K562 (cell line): Measurements from ENCODE around the gene HDAC9. TPM values are rescaled to one million over a fixed set of nuclear protein-coding genes. Genes with fewer than 3 reads are reported as not detected.

Source experiments
- ATAC-seq: fragments of 200-7000 bp; cut with Tn5 transposase; 3 replicates; pipeline ENCODE4 v1.9.1; 2020; ENCODE audit warnings: moderate library complexity
- BruUV-seq: library from RNA; stranded (reverse); fragments of 400-500 nt; replicated peaks from 2 replicates; lab custom pipeline; 2021; lab: Mats Ljungman, UMichigan
- CTCF ChIA-PET: fragments of 300-600 bp; formaldehyde crosslinking; extraction: SDS; loops from one replicate; lab custom pipeline; 2021; ENCODE audit warnings: low intra/inter-chr PET ratio; lab: Yijun Ruan, JAX
- POLR2A ChIA-PET: fragments of 300-600, 350-650 bp; sonication (Branson Sonifier 250); formaldehyde crosslinking; extraction: SDS; loops from one replicate; lab custom pipeline; 2021; ENCODE audit warnings: antibody characterized with exemption, inconsistent platforms; lab: Yijun Ruan, JAX
- DNase-seq, 4 experiments: peaks; one replicate each; pipeline versions ENCODE4 v3.0.0 to v3.0.0-alpha.2; 2011 to 2018; ENCODE audit warnings: low spot score in 3 of 4, mixed read lengths in 3 of 4; ENCODE audit errors: extremely low read depth in 1 of 4
- FAIRE-seq: peaks from 2 replicates; lab custom pipeline; 2011; peaks lifted over from hg19 to GRCh38; lab: Jason Lieb, UNC
- H2AFZ ChIP-seq: 2 replicates; pipeline ENCODE4 v1.6.0; 2011; ENCODE audit warnings: low read depth, low read length, control low read depth, inconsistent platforms
- H3K27ac ChIP-seq: fragments of 200-600 bp; 3 replicates; pipeline ENCODE4 v1.8.0; 2011; ENCODE audit warnings: low read depth, mild to moderate bottlenecking, control low read depth, inconsistent platforms, low read length, moderate library complexity, mixed read lengths; ENCODE audit errors: extremely low read depth
- H3K27me3 ChIP-seq, 2 experiments: fragments of 300-600 bp in 1 of 2; 2 replicates in 1 of 2; 3 replicates in 1 of 2; pipeline versions ENCODE4 v1.6.0 to v1.8.0; 2011; ENCODE audit warnings: inconsistent platforms in 2 of 2, low read length in 2 of 2, mild to moderate bottlenecking in 1 of 2, mixed read lengths in 1 of 2, moderate library complexity in 1 of 2; ENCODE audit not compliant: control insufficient read depth in 2 of 2, insufficient read depth in 2 of 2
- H3K36me3 ChIP-seq: fragments of 300-600 bp; 3 replicates; pipeline ENCODE4 v1.8.0; 2011; ENCODE audit warnings: mild to moderate bottlenecking, low read length, inconsistent platforms; ENCODE audit not compliant: control insufficient read depth, insufficient read depth
- H3K4me1 ChIP-seq, 2 experiments: fragments of 200-600 bp in 1 of 2; replicated peaks in 1 of 2; 2 replicates in 1 of 2; 3 replicates in 1 of 2; pipeline versions ENCODE4 v1.5.1 to v1.8.0; 2011; ENCODE audit warnings: inconsistent platforms in 2 of 2, low read length in 2 of 2, mild to moderate bottlenecking in 1 of 2, mixed read lengths in 1 of 2, moderate library complexity in 1 of 2; ENCODE audit not compliant: control insufficient read depth in 2 of 2, insufficient read depth in 2 of 2
- H3K4me2 ChIP-seq: 2 replicates; pipeline ENCODE4 v1.6.1; 2011; ENCODE audit warnings: low read length, control low read depth, inconsistent platforms, mixed read lengths; ENCODE audit not compliant: insufficient read depth
- H3K4me3 ChIP-seq: fragments of 200-600 bp; sonication (generic), shearing (Covaris generic); 2 replicates; pipeline ENCODE4 v1.5.1; 2016; ENCODE audit warnings: control low read depth, inconsistent platforms
- H3K79me2 ChIP-seq: fragments of 200-600 bp; 3 replicates; pipeline ENCODE4 v1.8.0; 2011; ENCODE audit warnings: low read length, inconsistent platforms; ENCODE audit not compliant: control insufficient read depth, insufficient read depth
- H3K9ac ChIP-seq, 2 experiments: 2 replicates each; pipeline versions ENCODE4 v1.6.0 to v1.6.1; 2011; ENCODE audit warnings: low read depth in 2 of 2, low read length in 2 of 2, control low read depth in 1 of 2, inconsistent platforms in 1 of 2, mild to moderate bottlenecking in 1 of 2, mixed read lengths in 1 of 2; ENCODE audit not compliant: insufficient read depth in 1 of 2
- H3K9me1 ChIP-seq: one replicate; pipeline ENCODE4 v1.6.0; 2011; ENCODE audit warnings: inconsistent platforms, mild to moderate bottlenecking, low read length, moderate library complexity; ENCODE audit not compliant: control insufficient read depth, insufficient read depth
- H3K9me3 ChIP-seq: replicated peaks from 2 replicates; pipeline ENCODE4 v1.5.1; 2011; ENCODE audit warnings: low read depth, low read length, inconsistent platforms; ENCODE audit not compliant: control insufficient read depth, insufficient read depth
- H4K20me1 ChIP-seq: replicated peaks from 2 replicates; pipeline ENCODE4 v1.6.1; 2011; ENCODE audit warnings: low read length, inconsistent platforms, mixed read lengths; ENCODE audit not compliant: control insufficient read depth, insufficient read depth
- BRD4 ChIP-seq: fragments of 200-600 bp; sonication (generic); IDR thresholded peaks from 2 replicates; pipeline ENCODE4 v1.6.1; 2017; ENCODE audit warnings: inconsistent platforms
- BRD9 ChIP-seq: fragments of 450-650 bp; IDR thresholded peaks from 2 replicates; pipeline ENCODE4 v1.6.1; 2018; ENCODE audit warnings: low read depth; ENCODE audit not compliant: partially characterized antibody
- EZH2 ChIP-seq: IDR thresholded peaks from 2 replicates; pipeline ENCODE4 v1.6.1; 2012; ENCODE audit warnings: low read depth, mild to moderate bottlenecking, inconsistent platforms, low read length, borderline replicate concordance
- HMG20A ChIP-seq: fragments of 450-650 bp; formaldehyde crosslinking; conservative IDR thresholded peaks from 2 replicates; pipeline ENCODE4 v1.4.0; 2020; ENCODE audit warnings: mild to moderate bottlenecking, mixed read lengths
- SLC30A9 ChIP-seq: fragments of 250-450 bp; sonication (Bioruptor Pico); IDR thresholded peaks from 2 replicates; pipeline ENCODE4 v1.8.0; 2022; ENCODE audit warnings: mild to moderate bottlenecking, moderate library complexity
- ZNF449 ChIP-seq: fragments of 250-450 bp; sonication (Bioruptor Pico); IDR thresholded peaks from 2 replicates; pipeline ENCODE4 v1.8.0; 2022; ENCODE audit warnings: moderate library complexity, mild to moderate bottlenecking, inconsistent platforms
- ZNF77 ChIP-seq: fragments of 250-450 bp; sonication (Bioruptor Pico); IDR thresholded peaks from 2 replicates; pipeline ENCODE4 v1.5.0; 2020
- WGBS: fragments of 100-300 bp; shearing (Covaris generic); methylation state at CpG from one replicate; pipeline ENCODE4 v1.1.6; 2016; ENCODE audit warnings: low coverage, mixed read lengths; ENCODE audit not compliant: insufficient coverage; ENCODE audit errors: missing lambda C conversion rate; 5-methylcytosine and 5-hydroxymethylcytosine counted together
- in situ Hi-C: fragments of 300-500 bp; cut with MboI; formaldehyde crosslinking; loops from 4 replicates; pipeline ENCODE4 v1.15.0; 2018; ENCODE audit warnings: inconsistent platforms, mixed read lengths
- intact Hi-C: fragments of 100-400 bp; cut with micrococcal nuclease; formaldehyde crosslinking; loops from 2 replicates; pipeline ENCODE4 v1.14.2; 2022
- polyA plus RNA-seq, 8 experiments: library from polyadenylated mRNA; depleted of rRNA in 4 of 8; stranded (reverse) in 5 of 8; unstranded in 3 of 8; fragments of >200 nt; fragmentation: Nextera tagmentation in 2 of 8; fragmentation: Illumina TruSeq in 1 of 8; extraction: Ambion mirVana in 2 of 8; extraction: Trizol in 1 of 8; gene quantifications; 2 replicates each; pipeline versions ENCODE4 v1.2.1 to v1.2.3, GENCODE V29; 2011 to 2014; ENCODE audit warnings: inconsistent platforms in 1 of 8, missing spikeins in 1 of 8
- total RNA-seq, 7 experiments: library from RNA; depleted of rRNA in 6 of 7; stranded (reverse); fragments of >200 nt in 6 of 7; fragmentation: Illumina TruSeq in 2 of 7; extraction: Trizol in 2 of 7; gene quantifications; 2 replicates each; pipeline versions ENCODE4 v1.2.1 to v1.2.3, GENCODE V29; 2011 to 2021; ENCODE audit warnings: low replicate concordance in 1 of 7

Gene HDAC9
- total and polyA plus RNA-seq, 9 of the 15 experiments (the other 6 are each of a cell fraction or from before 2014, with no cell fraction given) = 0.08 to 0.91 (median 0.33) TPM

GRCh38 chr7:18648849-18649758 lies 153.6 kb downstream of the HDAC9 start (continued):
- TF ChIP-seq BRD9 (no peak), ZNF77 (CRISPR knock-in tag) (no peak), SLC30A9 (CRISPR knock-in tag) (no peak)

GRCh38 chr7:18653381-18654155 lies 158.0 kb downstream of the HDAC9 start:
- Histone ChIP-seq H2AFZ (no peak overlapping the region), H3K9me3 (no peaks in the 10 kb centered on the region), H3K27me3 (no peaks in the 10 kb centered on the region)
- no peak for ATAC-seq
- CTCF ChIA-PET = no interaction called here
- BruUV-seq = no TSS peak
- no peak for TF ChIP-seq ZNF449 (CRISPR knock-in tag)
- no peak for TF ChIP-seq HMG20A
- no peak for TF ChIP-seq BRD4
- TF ChIP-seq EZH2 = no peak
- TF ChIP-seq, all 486 proteins: peak for 0
- POLR2A ChIA-PET = no interaction called here
- no peak overlapping the region for H3K27ac ChIP-seq
- H3K9me1 ChIP-seq = no peaks in the 10 kb centered on the region
- WGBS = 0% methylated on average over 2 of the region's 2 CpGs
- H3K79me2 ChIP-seq = no peaks in the 10 kb centered on the region
- DNase-seq (no peak), FAIRE-seq (no peak)
- in situ Hi-C loops = no loop called here
- intact Hi-C loops = no loop called here
- H3K4me2 ChIP-seq = no peak overlapping the region
- H3K9ac ChIP-seq = no peak overlapping the region
- H4K20me1 ChIP-seq = no peaks in the 10 kb centered on the region
- no peaks in the 10 kb centered on the region for H3K36me3 ChIP-seq
- H3K4me3 ChIP-seq = no peak overlapping the region
- H3K4me1 ChIP-seq = no peaks in the 10 kb centered on the region
